H9 (cell line): ENCODE results near the gene CTF1. TPM values are rescaled to one million over a fixed set of nuclear protein-coding genes. Genes with fewer than 3 reads are reported as not detected.

Source experiments
- DNase-seq: peaks from one replicate; pipeline ENCODE4 v3.0.0-alpha.2; 2017
- H2AFZ ChIP-seq: one replicate; pipeline ENCODE4 v1.6.1; 2013; ENCODE audit warnings: mild to moderate bottlenecking, low read length, control low read depth, moderate library complexity
- H2AK5ac ChIP-seq: 2 replicates; pipeline ENCODE4 v1.6.1; 2013; ENCODE audit warnings: low read length, control low read depth, mixed read lengths; ENCODE audit not compliant: insufficient read length
- H2BK120ac ChIP-seq: one replicate; pipeline ENCODE4 v1.6.1; 2013; ENCODE audit warnings: low read depth, mild to moderate bottlenecking, low read length, control low read depth, inconsistent platforms; ENCODE audit not compliant: poor library complexity, severe bottlenecking
- H2BK12ac ChIP-seq: 2 replicates; pipeline ENCODE4 v1.6.1; 2013; ENCODE audit warnings: low read length, control low read depth, mixed read lengths, low read depth; ENCODE audit not compliant: insufficient read length
- H2BK15ac ChIP-seq: 2 replicates; pipeline ENCODE4 v1.6.1; 2013; ENCODE audit warnings: low read depth, low read length, control low read depth
- H2BK20ac ChIP-seq: one replicate; pipeline ENCODE4 v1.6.1; 2013; ENCODE audit warnings: low read depth, mild to moderate bottlenecking, low read length, control low read depth, inconsistent platforms; ENCODE audit not compliant: poor library complexity, severe bottlenecking
- H2BK5ac ChIP-seq: 2 replicates; pipeline ENCODE4 v1.6.1; 2013; ENCODE audit warnings: low read length, control low read depth, mixed read lengths; ENCODE audit not compliant: insufficient read length
- H3K14ac ChIP-seq: 2 replicates; pipeline ENCODE4 v1.6.1; 2013; ENCODE audit warnings: low read length, control low read depth; ENCODE audit not compliant: insufficient read depth
- H3K18ac ChIP-seq: 2 replicates; pipeline ENCODE4 v1.6.1; 2013; ENCODE audit warnings: low read depth, mild to moderate bottlenecking, mixed read lengths, low read length, control low read depth; ENCODE audit not compliant: insufficient read length
- H3K23ac ChIP-seq: 2 replicates; pipeline ENCODE4 v1.6.1; 2013; ENCODE audit warnings: low read length, control low read depth, mixed read lengths, low read depth; ENCODE audit not compliant: insufficient read length
- H3K23me2 ChIP-seq: 2 replicates; pipeline ENCODE4 v1.6.1; 2013; ENCODE audit warnings: low read depth, mild to moderate bottlenecking, mixed read lengths, low read length, control low read depth; ENCODE audit not compliant: insufficient read length, poor library complexity, severe bottlenecking
- H3K27ac ChIP-seq: 2 replicates; pipeline ENCODE4 v1.5.1; 2013; ENCODE audit warnings: low read length, control low read depth, mixed read lengths, low read depth; ENCODE audit not compliant: insufficient read length
- H3K27me3 ChIP-seq: 2 replicates; pipeline ENCODE4 v1.6.1; 2013; ENCODE audit warnings: low read length, control low read depth, inconsistent platforms; ENCODE audit not compliant: insufficient read depth
- H3K4ac ChIP-seq: 2 replicates; pipeline ENCODE4 v1.6.1; 2013; ENCODE audit warnings: low read depth, mild to moderate bottlenecking, control low read depth, inconsistent platforms, low read length, moderate library complexity
- H3K4me1 ChIP-seq: 2 replicates; pipeline ENCODE4 v1.6.1; 2013; ENCODE audit warnings: low read length, control low read depth, inconsistent platforms; ENCODE audit not compliant: insufficient read depth
- H3K4me2 ChIP-seq: 2 replicates; pipeline ENCODE4 v1.6.1; 2013; ENCODE audit warnings: low read length, control low read depth, mixed read lengths; ENCODE audit not compliant: insufficient read length, insufficient read depth
- H3K56ac ChIP-seq: 2 replicates; pipeline ENCODE4 v1.6.1; 2013; ENCODE audit warnings: low read depth, mild to moderate bottlenecking, mixed read lengths, low read length, control low read depth; ENCODE audit not compliant: insufficient read length
- H3K79me1 ChIP-seq: 2 replicates; pipeline ENCODE4 v1.6.1; 2013; ENCODE audit warnings: low read depth, mild to moderate bottlenecking, moderate library complexity, low read length, control low read depth, inconsistent platforms; ENCODE audit not compliant: insufficient read depth, poor library complexity, severe bottlenecking
- H3K79me2 ChIP-seq: 2 replicates; pipeline ENCODE4 v1.6.1; 2013; ENCODE audit warnings: low read length, control low read depth, inconsistent platforms; ENCODE audit not compliant: insufficient read depth
- H3K9ac ChIP-seq: 2 replicates; pipeline ENCODE4 v1.6.1; 2013; ENCODE audit warnings: low read length, control low read depth, mixed read lengths; ENCODE audit not compliant: insufficient read length; ENCODE audit errors: extremely low read depth
- H3K9me3 ChIP-seq: one replicate; pipeline ENCODE4 v1.6.1; 2013; ENCODE audit warnings: low read depth, low read length, inconsistent platforms; ENCODE audit not compliant: control insufficient read depth
- H3T11ph ChIP-seq: one replicate; pipeline ENCODE4 v1.6.1; 2013; ENCODE audit warnings: mild to moderate bottlenecking, low read length, control low read depth, inconsistent platforms
- H4K20me1 ChIP-seq: one replicate; pipeline ENCODE4 v1.6.1; 2013; ENCODE audit not compliant: control insufficient read depth, insufficient read length, insufficient read depth
- H4K5ac ChIP-seq: 2 replicates; pipeline ENCODE4 v1.6.1; 2013; ENCODE audit warnings: low read depth, mild to moderate bottlenecking, mixed read lengths, low read length, control low read depth; ENCODE audit not compliant: insufficient read length
- H4K8ac ChIP-seq: replicated peaks from 2 replicates; pipeline ENCODE4 v1.6.1; 2013; ENCODE audit warnings: low read length, control low read depth, mixed read lengths, low read depth; ENCODE audit not compliant: insufficient read length
- H4K91ac ChIP-seq: 2 replicates; pipeline ENCODE4 v1.6.1; 2013; ENCODE audit warnings: low read depth, mild to moderate bottlenecking, moderate library complexity, mixed read lengths, low read length, control low read depth; ENCODE audit not compliant: insufficient read length
- H3K27ac Mint-ChIP-seq, 3 experiments: 2 replicates in 2 of 3; 3 replicates in 1 of 3; pipeline ENCODE4 v1.8.0; 2020 to 2021; ENCODE audit warnings: mixed read lengths in 3 of 3, mild to moderate bottlenecking in 1 of 3, moderate library complexity in 1 of 3
- H3K27me3 Mint-ChIP-seq: 2 replicates; pipeline ENCODE4 v1.8.0; 2021; ENCODE audit warnings: low read depth, mild to moderate bottlenecking, moderate library complexity, mixed read lengths
- H3K36me3 Mint-ChIP-seq, 3 experiments: 2 replicates in 2 of 3; 3 replicates in 1 of 3; pipeline ENCODE4 v1.8.0; 2020 to 2021; ENCODE audit warnings: low read depth in 3 of 3, mixed read lengths in 3 of 3; ENCODE audit not compliant: insufficient read depth in 1 of 3
- H3K4me1 Mint-ChIP-seq, 2 experiments: 2 replicates each; pipeline ENCODE4 v1.8.0; 2020; ENCODE audit warnings: mixed read lengths in 2 of 2
- H3K4me3 Mint-ChIP-seq, 2 experiments: 2 replicates in 1 of 2; 3 replicates in 1 of 2; pipeline ENCODE4 v1.8.0; 2020 to 2021; ENCODE audit warnings: mild to moderate bottlenecking in 2 of 2, mixed read lengths in 2 of 2, moderate library complexity in 1 of 2
- H3K9me3 Mint-ChIP-seq, 2 experiments: 2 replicates in 1 of 2; 3 replicates in 1 of 2; pipeline ENCODE4 v1.8.0; 2020; ENCODE audit warnings: mild to moderate bottlenecking in 2 of 2, mixed read lengths in 2 of 2, moderate library complexity in 1 of 2
- WGBS: extraction: QIAGEN DNeasy Blood & Tissue Kit; methylation state at CpG from one replicate; pipeline ENCODE4 v1.1.7; 2013; ENCODE audit warnings: missing lambda C conversion rate, low lambda C conversion rate, mixed read lengths; ENCODE audit not compliant: insufficient read length; ENCODE audit errors: extremely low coverage; 5-methylcytosine and 5-hydroxymethylcytosine counted together
- total RNA-seq: library from RNA; stranded (reverse); gene quantifications from 2 replicates; pipeline ENCODE4 v1.2.1, GENCODE V29; 2021
- TF ChIP-seq, protein P1 (sequence below): fragments of 200-600 bp; sonication (generic); conservative IDR thresholded peaks from 3 replicates; pipeline ENCODE4 v1.8.0; 2021; ENCODE audit warnings: antibody characterized with exemption, mild to moderate bottlenecking

CTF1 gene
- total RNA-seq, 1 experiment from 2014 or later, result 0.72 TPM

- Histone ChIP-seq H3K4me2 (peak overlapping the region; percentile 71), H4K20me1 (no peaks in the 10 kb centered on the region), H2BK20ac (no peak overlapping the region), H3K23me2 (peaks cover 11% of the 10 kb centered on the region), H2AFZ (no peak overlapping the region), H4K5ac (no peak overlapping the region), H3K79me2 (no peaks in the 10 kb centered on the region), H3K79me1 (no peaks in the 10 kb centered on the region), H3K9ac (no peak overlapping the region), H3K14ac (no peak overlapping the region), H3K27me3 (no peaks in the 10 kb centered on the region), H2AK5ac (no peak overlapping the region), H3K23ac (no peak overlapping the region), H3K18ac (no peak overlapping the region), H3K27ac (no peak overlapping the region), H3K4ac (no peak overlapping the region), H2BK5ac (no peak overlapping the region), H2BK15ac (no peak overlapping the region), H2BK12ac (no peak overlapping the region), H2BK120ac (no peak overlapping the region), H3K9me3 (no peaks in the 10 kb centered on the region), H3K4me1 (no peaks in the 10 kb centered on the region), H3T11ph (no peak overlapping the region), H4K8ac (no peak overlapping the region), H3K56ac (no peak overlapping the region), H4K91ac (no peak overlapping the region)
- peak overlapping the region; percentile 79 to 91 for H3K4me3 Mint-ChIP-seq
- peaks cover 4 to 13% (median 5%) of the 10 kb centered on the region in 3 experiments; a peak in 6 of 7 replicates for H3K36me3 Mint-ChIP-seq
- peak overlapping the region in 1 of 3 experiments; percentile 48; a peak in 2 of 7 replicates for H3K27ac Mint-ChIP-seq
- peaks cover 26 to 28% of the 10 kb centered on the region in 2 experiments for H3K4me1 Mint-ChIP-seq
- no peaks in the 10 kb centered on the region for H3K9me3 Mint-ChIP-seq
- no CpG with 5 or more reads among the region's 8 CpGs for WGBS
- peaks cover 4% of the 10 kb centered on the region; the same call in 1 of the 2 replicates for H3K27me3 Mint-ChIP-seq
- DNase-seq, result no peak
- TF ChIP-seq, protein P1, sequence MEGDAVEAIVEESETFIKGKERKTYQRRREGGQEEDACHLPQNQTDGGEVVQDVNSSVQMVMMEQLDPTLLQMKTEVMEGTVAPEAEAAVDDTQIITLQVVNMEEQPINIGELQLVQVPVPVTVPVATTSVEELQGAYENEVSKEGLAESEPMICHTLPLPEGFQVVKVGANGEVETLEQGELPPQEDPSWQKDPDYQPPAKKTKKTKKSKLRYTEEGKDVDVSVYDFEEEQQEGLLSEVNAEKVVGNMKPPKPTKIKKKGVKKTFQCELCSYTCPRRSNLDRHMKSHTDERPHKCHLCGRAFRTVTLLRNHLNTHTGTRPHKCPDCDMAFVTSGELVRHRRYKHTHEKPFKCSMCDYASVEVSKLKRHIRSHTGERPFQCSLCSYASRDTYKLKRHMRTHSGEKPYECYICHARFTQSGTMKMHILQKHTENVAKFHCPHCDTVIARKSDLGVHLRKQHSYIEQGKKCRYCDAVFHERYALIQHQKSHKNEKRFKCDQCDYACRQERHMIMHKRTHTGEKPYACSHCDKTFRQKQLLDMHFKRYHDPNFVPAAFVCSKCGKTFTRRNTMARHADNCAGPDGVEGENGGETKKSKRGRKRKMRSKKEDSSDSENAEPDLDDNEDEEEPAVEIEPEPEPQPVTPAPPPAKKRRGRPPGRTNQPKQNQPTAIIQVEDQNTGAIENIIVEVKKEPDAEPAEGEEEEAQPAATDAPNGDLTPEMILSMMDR, result no peak
These were observed 54.2 kb downstream of the CTF1 start for GRCh38 chr16:30950516-30951065.
